ENCODE results near the gene FRS2.

Gene FRS2

GRCh38 chr12:69502345-69503081 lies 32.3 kb downstream of the FRS2 start:
- DNase-seq = no peak

DNA sequence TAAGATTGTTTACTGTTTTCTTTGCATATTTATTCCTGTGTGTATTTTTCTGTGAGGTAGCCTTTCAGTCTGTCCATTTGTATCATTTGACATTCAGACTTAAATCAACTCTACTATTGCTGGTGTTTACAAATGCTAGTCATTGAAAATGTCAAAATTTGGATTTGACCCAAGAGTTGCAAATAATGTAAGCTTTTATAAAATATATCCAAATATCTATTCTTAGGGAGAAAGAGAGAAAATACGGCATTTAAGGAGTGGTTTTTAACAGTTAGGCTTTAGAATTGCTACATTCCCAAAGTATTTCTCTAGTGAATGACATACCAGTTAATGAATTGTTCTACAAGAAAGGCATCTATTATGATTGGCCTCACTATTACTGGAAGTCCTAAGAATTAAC lies 37.9 kb downstream of the FRS2 start:
- DNase-seq = no peak

DNA sequence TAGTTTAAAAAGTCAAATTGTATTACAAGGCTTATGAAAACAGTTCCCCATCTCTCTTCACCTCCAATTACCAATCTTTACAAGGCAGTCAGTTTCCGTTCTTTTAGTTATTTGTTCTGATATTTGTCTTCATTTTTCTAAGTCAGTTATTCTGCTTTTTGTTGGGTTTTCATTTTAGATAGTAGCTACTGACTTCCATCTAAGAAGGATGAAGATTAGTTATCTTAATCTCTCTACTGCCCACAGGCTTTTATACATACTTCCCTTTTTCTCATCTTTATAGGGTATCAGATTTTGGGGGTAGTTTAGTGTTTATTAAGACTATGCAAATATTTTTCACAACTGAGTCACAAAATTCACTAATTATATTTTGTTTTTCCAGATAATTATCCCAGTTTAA lies 38.4 kb downstream of the FRS2 start:
- no peak for DNase-seq

DNA sequence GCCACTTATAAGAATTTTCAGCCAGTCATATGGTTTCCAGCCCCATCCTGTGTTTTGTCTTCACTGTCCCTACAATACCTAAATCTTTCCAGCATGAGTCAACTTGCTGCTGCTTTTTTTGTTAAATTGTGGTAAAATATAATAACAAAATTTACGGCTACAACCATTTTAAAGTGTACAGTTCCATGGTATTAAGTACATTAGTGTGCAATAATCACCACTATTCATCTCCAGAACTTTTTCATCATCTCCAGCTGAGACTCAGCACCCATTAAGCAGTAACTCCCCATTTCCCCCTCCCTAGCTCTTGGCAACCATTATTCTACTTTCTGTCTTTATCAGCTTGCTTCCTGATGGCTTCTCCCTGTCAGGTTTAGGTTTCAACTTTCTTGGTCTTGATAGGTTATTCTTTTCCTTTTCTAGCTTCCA lies 39.1 kb downstream of the FRS2 start:
- no peak for DNase-seq

DNA sequence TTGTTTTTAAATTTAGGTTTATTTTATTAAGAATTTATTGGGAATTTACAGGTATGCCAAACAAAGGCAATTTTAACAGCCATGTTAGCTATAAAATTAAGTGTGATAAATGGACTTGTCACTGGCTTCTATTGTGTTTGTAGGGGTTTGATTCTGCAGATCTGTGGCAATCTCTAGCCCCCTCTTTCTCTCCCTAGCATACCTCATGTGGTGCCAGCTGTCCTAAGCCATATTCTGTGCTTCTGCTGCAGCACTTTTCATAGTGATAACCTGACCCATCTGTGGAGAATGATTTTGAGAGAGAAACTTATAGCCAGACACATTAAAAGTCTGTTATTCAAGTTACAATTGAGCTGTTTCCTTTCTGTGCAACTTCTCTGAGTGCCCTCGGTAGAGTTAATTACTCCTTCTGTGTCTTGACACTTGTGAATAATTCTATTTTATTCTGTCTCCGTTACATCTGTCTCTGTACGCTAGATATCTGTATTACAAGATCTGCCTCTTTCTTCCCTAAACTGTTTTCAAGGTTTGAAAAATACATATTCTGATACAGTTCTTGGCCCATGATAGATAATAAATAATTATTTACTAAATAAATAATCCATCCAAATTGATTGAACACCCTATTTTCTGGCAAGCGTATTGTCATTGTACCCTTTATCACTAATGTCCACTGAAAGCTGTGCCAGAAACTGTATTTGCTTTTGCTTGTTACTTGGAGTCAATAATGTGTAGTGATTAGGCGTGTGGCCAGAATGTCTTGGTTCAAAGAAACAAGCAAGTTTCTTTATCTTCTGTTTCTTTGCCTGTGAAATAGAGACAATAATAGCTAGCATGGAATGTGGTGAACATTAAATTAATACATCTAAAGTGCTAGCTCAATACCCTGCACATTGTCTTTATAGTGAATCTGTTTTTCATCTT lies 40.0 kb downstream of the FRS2 start:
- peak; percentile 9 to 19 for DNase-seq

DNA sequence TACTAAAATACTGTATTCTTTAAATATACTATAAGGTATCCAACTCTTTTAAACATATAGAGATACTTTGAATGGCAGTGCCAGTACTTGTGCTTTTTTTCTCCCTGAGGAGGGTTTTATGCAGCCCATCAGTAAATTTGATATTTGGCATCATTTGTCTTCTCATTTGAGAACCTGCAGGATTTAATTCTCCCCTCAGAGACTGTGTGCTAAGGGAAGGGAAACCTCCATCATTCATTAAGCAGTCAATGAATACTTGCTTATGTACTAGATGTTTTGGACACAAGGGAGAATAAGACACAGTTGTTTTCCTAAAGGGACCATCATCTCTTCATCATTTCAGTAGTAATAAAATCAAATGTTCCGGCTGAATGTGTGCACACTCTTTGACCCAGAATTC lies 40.8 kb downstream of the FRS2 start:
- DNase-seq = no peak

GRCh38 chr12:69511469-69512267 lies 41.5 kb downstream of the FRS2 start:
- DNase-seq = peak in 1 of 2 experiments; percentile 11

DNA sequence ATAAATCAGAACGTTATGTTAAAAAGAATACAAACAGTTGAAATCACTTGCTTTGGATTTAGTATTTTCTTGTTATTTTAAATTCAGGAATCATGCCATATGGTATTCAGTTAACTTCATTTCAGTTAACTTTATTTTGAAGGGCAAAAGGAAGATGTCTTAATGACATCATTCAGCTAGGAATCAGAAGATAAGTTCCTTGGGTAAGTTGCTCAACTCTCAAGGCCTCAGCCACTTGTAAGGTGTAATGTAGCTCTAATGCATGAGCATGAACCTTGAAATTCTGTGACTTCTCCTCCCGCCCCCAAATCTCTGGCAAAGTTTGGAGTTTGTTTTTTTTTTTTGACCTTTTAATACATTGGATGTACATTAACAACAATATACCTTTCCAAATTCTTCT lies 42.6 kb downstream of the FRS2 start:
- no peak for DNase-seq

- no peak for DNase-seq
Measured at GRCh38 chr12:69513297-69513696, 43.1 kb downstream of the FRS2 start.

GRCh38 chr12:69514111-69514510 lies 43.9 kb downstream of the FRS2 start:
- no peak for DNase-seq

DNA sequence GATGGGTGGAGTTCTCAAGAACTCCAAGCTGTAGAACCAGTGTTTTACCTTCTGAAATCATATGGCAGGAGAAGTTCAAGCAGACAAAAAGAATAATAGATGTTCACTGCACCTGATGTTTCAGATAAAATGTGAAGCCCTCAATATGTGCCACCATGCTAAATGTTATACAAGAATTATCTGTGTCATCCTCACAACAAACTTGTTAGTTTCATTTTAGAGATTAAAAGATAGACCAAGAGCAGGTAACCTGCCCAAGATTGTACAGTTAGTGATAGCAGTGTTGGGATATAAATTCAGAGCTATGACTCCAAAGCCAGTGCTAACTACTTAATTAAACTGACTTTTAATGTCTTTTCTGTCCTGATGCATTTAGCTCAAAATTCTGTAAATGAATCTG lies 44.7 kb downstream of the FRS2 start:
- no peak for DNase-seq

GRCh38 chr12:69515394-69515930 lies 45.3 kb downstream of the FRS2 start:
- DNase-seq = no peak

GRCh38 chr12:69516950-69517349 lies 46.8 kb downstream of the FRS2 start:
- DNase-seq = no peak

GRCh38 chr12:69517406-69517805 lies 47.2 kb downstream of the FRS2 start:
- no peak for DNase-seq

- no peak for DNase-seq
Measured at GRCh38 chr12:69519871-69520270, 49.7 kb downstream of the FRS2 start.

- DNase-seq = no peak
Measured at GRCh38 chr12:69523433-69524330, 53.5 kb downstream of the FRS2 start.

DNA sequence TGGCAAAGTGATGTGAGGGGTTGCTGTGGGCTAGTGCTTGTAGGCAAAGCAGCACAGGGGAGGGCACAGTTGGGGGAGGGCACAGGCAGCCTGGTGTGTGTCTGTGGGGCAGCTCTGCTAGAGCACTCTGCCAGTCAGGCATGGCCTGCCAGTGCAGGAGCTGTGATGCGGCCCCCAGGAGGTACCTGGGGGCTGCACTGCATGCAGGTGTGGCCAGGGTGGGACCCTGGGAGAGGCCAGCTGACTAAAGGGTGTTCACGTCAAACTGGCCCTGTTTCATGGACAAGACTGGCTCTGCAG lies 54.1 kb downstream of the FRS2 start:
- DNase-seq = no peak

- no peak for DNase-seq
Measured at GRCh38 chr12:69524755-69525469, 54.7 kb downstream of the FRS2 start.

DNA sequence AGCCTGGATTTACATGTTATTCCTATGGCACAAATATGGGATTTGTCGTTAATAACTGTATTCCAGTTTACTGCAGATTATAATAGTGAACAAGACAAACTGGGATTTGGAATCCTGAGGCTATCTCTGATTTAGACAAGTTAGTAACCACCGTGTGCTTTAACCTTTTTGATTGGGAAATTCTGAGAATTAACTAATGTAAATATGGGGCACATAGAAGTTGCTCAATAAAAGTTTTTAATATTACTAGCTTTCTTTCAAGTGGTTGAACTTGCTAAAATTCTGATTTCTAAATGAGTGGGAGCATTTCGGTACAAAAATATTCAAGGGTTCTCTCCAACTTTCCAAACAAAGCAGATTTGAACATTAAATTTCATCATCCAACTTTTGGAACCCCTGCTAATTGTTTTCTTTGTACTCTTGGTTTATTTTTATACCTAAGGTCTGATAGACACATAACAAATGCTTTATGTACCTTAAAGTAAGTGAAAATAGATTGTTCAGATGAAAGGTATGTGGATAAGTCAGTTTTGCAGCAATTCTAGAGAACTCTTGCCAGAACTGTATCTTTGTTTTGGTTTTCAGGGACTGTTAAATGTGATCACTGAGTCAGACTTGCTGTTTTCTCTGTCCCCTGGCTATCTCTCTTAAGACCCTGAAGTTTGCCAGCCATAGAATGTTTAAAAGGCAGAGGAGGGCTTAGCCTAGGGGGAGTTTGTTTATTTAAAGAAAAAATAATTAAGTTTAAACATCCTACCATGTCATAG lies 57.5 kb downstream of the FRS2 start:
- DNase-seq = no peak

DNA sequence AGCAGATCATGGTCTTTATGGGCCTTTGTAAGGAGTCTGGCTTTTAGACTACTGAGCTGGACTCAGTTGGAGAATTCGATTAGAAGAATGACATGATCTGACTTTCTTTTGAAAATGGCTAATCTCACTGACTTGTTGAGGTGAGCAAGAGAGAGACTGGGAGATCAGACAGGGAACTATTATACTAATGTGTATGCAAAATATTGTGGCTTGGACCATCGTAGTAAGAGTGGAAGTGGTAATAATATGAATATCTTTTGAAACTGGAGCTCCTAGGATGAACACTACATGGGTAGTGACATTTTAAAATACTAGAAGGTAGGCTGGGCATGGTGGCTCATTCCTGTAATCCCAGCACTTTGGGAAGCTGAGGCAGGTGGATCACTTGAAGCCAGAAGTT lies 58.8 kb downstream of the FRS2 start:
- no peak for DNase-seq

DNA sequence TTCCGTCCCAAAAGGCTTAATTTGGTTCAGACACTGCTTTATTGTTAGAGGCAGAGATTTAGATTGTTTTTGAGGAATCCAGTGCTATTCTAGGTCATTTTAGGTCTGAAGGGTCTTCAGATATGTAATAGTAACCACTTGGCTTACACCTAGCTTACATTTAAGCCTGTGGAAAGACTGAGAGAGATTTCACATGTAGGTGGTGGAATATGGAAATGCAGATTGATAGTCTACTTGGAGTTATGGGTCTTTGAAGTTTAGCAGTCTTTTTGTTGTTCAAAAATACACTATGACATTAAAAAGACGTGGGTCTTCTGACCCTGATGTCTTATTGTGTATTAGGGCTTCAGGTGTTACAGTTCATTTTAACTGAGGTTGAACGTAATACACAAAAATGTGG lies 63.7 kb downstream of the FRS2 start:
- no peak for DNase-seq
